Stimulated activated CD4-positive, alpha-beta T cell treated with anti-CD3 and anti-CD28 coated beads, TNF-alpha, amount 100 ng/mL, for 1 hour (primary cell): ENCODE data around the gene TXNDC11.

Experiments
- DNase-seq, 3 donors: peaks; one replicate each; pipeline ENCODE4 v3.0.0-alpha.2; 2020; ENCODE audit warnings: low read depth in 3 of 3, low spot score in 1 of 3

TXNDC11 gene

GRCh38 chr16:11674818-11675560 is 67.7 kb downstream of the TXNDC11 start:
- no peak for DNase-seq

DNA sequence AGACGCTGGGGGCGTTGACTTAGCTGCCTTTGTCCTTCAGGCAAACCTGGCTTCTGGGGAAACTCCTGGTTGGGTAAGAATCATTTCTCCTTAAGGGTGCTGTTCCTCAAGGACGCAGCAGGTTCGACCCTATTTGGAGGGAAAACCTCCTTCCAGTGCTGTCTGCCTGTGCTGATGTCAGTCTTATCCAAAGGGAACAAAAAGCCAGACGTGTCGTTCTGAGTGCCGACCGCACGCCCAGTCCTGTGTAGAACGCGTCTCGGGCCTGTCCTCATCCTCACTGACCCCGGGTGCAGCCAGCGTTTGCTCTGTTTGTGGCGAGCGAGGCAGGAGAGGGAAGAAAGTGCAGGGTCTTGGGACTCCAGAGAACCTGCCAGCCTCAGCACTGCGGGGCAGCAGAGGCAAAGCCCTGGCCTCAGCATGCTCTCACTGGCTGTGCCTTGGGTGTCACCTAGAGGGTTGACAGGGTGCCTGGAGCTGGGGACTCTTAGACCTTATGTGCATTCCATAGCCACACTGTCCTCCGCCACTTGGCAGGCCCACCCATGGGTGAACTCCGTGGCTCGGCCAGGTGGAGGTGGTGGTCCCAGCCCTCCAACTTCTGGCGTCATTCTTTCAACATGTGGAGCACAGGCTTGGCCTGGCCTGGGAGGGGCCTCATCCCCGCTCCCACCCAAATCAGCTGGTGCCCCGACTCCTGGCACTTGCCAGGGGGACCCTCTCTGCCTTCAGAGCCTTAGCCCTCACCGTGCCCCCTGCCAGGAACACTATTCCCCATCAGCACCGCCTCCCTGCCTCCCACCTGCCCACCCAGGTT is 68.4 kb downstream of the TXNDC11 start:
- DNase-seq: no peak

- no peak for DNase-seq
Measured at GRCh38 chr16:11673091-11674000, 69.3 kb downstream of the TXNDC11 start.

DNA sequence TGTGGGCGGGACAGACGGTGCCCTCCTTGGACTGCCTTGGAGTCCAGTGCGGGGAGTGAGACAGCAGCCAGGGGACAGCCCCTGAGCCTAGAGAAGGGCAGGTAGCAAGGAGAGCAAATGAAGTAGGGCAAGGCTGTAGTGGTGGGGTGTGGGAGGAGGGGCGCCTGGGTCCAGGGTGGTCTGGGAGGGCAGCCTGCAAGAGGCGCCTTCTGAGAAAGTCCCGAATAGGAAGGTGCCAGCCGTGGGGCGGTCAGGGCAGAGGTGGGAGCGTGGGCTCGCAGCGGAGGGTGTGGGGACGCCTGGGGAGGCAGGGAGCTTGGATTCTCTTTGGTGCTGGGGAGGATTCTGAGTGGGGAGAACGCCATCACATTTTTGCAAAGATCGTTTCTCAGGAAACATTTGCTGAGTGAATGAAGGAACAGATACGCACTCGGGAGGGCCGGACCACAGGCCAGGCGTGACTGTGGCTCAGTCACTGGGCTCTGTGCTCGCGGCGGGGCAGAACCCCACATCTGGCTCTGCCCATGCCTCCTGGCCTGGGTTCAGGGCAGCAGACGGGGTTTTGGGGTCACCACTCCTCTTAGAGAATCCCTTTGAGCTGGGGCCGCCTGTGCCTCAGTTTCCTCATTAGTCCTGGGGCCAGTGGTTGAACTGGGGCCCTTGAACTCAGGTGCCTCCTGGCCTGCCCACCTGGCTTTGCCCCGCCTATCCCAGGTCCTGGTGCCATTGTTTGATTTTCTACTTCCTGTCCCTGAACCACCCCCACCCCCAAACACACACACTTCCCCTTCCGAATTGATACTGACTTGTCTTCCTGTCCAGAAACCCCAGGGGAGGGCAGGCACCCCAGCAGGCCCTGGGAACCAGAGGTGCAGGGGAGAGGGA is 70.2 kb downstream of the TXNDC11 start:
- DNase-seq: no peak

DNA sequence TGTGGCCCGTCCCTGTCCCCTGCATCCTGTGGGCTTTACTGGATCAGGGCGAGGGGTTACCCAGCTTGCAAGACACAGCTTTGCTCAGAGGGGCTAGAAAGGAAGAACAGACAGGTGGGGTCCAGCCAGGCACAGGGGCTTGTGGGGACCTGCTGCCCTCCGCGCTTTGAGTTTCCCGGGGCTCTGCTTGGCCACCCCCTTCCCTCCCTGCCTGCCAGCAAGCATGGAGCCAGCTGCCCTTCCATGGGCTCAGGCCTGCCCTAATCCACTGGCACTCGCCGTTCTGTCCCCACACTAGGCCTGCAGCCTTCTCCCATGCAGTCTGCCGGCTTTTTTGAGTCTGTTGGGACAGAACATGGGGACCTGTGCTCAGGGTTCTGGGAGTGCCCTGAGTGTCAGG is 71.0 kb downstream of the TXNDC11 start:
- DNase-seq: no peak

DNA sequence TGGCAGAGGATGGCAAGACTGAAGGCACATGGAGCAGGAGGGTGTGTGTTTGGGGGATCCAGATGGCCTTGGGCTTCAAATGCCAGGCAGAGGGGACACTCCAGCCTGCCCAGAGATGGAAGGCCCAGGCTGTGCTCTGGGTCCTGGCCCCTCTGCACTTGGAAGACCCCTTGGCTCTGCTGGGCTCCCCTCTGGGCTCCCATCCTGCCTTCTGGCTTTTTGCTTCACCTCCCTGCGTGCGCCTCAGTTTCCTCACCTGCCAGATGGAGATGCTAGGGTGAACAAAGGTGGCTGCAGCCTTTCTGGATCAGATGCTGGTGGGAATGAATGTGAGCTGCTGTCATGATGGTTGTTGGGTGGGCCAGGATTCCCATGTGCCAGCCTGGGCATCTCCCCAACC is 71.4 kb downstream of the TXNDC11 start:
- DNase-seq: no peak

DNA sequence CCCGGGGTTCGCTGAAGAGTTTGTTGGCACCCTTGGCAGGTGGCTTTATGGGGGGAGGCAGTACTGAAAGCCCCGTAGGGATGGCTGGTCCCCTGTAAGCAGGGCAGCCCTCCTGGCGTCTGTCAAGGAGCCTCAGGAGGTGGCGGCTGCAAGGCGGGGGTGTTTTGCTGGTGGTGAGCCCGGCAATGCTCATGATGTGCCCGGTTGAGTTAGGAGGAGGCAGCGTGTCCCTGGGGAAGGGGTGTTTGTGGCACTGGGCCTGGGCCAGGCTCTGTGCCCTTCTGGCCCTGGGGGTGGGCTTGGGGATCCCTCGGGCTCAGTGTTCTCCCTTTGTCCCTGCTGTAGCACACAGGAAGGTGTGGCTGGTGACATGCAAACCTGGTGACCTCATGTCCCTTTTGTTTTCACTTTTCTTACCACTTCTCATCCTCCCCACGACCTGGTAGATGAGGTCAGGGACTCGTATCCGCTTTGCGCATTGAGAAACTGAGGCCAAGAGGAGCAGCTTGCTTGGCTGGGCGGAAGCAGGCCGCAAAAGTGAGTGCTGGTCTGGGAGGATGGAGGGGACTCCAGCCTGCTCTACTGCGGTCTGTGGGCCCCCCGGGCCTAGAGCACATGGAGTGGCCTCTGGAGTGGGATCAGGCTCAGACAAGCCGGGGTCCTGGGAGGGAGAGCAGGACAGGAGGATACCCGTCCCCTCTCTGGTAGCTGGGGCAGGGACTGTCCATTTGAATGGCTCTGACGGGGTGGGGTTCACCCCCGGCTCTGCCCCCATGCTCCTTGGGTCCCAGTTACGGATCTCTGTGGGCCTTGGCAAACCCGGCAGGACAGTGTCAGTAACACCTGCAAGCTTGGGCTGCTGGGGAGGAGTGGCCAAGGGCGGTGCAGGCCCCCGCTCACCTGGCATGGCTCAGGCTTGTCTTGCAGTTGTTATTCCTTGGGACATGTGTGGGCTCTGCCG is 72.2 kb downstream of the TXNDC11 start:
- no peak for DNase-seq

- no peak for DNase-seq
Measured at GRCh38 chr16:11669380-11670146, 73.1 kb downstream of the TXNDC11 start.

GRCh38 chr16:11668623-11669379 is 73.9 kb downstream of the TXNDC11 start:
- DNase-seq: no peak

DNA sequence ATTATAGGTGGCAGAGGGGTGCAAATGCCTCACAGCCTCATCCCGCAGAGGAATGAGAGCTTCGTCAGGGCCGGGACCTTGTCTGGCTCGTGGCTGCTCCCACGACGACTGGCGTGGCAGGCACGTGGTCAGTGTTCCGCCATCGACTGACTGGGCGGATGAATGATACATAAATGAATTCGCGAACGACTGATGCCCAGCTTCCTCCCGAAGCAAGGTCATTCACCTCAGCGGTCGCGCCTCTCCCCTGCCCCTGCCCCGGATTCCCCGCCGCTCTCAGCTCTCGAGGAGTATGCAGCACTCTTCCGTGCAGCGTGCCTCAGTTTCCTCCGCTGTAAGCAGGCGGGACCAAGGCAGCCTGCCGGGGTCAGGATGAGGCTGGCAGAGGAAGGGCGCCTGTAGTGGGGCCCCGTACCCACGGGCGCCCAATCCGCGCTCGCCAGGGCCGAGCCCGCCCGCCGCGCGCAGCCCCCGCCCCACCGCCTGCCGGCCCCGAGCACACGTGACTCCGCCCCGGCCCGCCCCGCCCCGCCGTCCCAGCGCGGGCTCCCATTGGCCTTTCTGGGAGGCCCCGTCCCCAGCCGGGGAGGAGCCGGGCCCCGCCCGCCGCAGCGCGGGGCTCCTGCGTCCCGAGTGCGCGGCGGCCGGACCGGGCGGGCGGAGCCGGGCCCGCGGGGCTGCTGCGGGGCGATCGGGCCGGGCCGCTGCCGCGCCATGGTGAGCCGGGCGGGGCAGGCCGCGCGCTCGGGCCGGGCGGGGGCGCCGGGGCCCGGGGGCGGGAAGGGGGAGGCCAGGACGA is 74.6 kb downstream of the TXNDC11 start, which contains the start of gene SNN:
SNN (plus strand) TSS at position 632 of the 799 bp plus-strand sequence. CDS start 7,605 bp downstream, outside the sequence.
- peak; percentile 61 to 84 (median 65) for DNase-seq

DNA sequence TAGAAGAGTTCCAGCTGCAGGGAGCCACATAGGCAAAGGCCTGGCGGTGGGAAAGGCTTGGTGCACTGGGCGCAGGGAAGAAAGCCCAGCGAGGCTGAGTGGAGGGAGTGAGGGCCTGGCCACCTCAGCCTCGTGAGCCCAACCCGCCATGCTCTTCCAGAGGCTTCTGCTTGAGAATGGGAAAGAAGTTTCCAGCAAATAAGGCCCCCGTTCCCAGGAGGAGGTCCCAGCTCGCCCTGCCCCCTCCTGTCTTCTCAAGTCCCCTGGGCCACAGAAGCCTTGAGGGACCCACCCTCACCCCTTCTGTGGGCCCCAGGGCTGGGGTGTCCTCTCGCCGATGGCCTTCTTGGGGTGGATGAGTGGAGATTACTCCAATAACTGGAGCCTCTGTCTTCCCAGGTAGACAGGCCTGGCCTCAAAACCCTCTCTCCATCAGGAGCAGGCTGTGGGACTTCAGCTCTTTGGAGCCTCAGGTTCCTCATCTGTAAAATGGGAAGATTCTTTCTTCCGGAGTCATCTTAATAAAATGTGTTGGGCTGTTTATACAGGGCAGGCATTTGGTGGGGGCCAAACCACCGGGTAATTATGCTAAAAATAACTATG is 75.3 kb downstream of the TXNDC11 start:
- no peak for DNase-seq

DNA sequence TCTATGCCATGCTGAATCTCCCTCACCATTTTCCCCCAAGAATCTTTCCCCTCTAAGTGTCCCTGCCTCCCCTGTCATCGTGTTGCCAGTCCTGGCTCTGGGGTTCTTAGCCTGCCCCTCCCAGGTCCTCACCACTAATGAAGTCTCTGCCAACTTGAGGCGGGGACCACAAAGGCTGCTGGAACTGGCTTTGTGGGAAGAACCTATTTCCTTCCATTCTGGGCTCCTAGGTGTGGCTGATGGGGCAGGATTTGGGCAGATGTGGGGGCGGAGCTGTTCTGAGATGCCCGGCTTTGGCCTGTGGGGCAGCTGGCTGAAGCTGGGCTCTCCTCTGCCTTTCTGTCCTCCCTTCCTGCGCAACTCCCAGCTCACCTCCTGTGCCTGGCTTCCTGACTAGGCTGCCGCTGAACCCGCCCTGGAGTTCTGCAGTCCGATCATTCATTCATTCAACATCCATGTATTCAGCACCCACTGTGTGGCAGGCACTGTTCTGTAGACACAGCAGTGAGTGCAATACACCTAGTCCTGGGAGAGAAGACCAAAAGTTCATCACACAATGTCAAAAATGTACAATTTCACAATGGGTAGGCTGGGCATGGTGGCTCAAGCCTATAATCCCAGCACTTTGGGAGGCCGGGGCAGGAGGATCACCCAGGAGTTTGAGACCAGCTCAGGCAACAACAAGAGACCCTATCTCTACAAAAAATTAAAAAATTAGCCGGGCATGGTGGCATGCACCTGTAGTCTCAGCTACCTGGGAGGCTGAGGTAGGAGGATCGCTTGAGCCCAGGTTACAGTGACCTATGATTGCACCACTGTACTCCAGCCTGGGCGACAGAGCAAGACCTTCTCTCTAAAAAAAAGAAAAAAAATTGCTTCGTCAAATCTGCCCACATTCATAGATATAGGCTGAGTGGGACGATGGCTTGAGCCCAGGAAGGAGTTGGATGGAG is 76.3 kb downstream of the TXNDC11 start:
- DNase-seq: no peak

GRCh38 chr16:11665071-11665491 is 77.6 kb downstream of the TXNDC11 start:
- no peak for DNase-seq

- no peak for DNase-seq
Measured at GRCh38 chr16:11662582-11662981, 80.1 kb downstream of the TXNDC11 start.

GRCh38 chr16:11660565-11660964 is 82.1 kb downstream of the TXNDC11 start:
- DNase-seq: no peak
